ENCODE measurements around the gene PHACTR2. TPM values are rescaled to one million over a fixed set of nuclear protein-coding genes. Genes with fewer than 3 reads are reported as not detected.
A peak's percentile ranks its signal among the peaks of the same experiment; 100 is the strongest.

Gene PHACTR2
- polyA plus RNA-seq, 1 donor = 28.1 TPM

DNA sequence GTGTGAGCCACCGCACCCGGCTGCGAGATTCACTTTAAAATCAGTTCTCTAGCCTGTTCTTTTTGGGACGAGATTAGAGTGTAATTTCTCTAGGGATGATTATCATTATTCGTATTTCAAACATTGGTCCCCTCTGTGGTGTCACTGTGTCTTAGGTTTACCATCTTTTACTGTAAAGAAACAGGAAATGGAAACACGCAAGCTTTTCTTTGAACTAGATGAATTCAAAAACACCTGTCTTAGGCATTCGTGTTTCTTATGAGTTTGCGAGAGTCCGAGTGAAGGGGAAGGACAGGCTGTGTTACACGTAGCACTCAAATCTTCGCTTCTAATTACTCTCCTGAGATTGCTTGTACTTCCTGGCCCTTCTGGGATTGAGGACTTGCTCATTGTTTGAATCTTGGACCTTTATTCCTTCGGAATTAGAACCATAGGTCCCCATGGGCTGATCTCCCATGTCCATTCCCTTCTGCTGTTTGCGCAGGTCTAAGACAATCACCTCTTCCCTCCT, 61.6 kb downstream of the PHACTR2 start:
- 89% methylated on average over 8 of the region's 13 CpGs for WGBS (ENCODE audit: insufficient coverage, low lambda C conversion rate)
- peaks cover 7% of the 10 kb centered on the region for H3K4me1 ChIP-seq (ENCODE audit: control insufficient read depth, insufficient read depth, low read length)
- no peaks in the 10 kb centered on the region for H3K9me3 ChIP-seq (ENCODE audit: control insufficient read depth, low read depth, low read length)
- peaks cover 4% of the 10 kb centered on the region for H3K36me3 ChIP-seq (ENCODE audit: control insufficient read depth, insufficient read depth, low read length)
- H3K27me3 ChIP-seq (ENCODE audit: control insufficient read depth, insufficient read depth, low read length) = no peaks in the 10 kb centered on the region
- no peak for DNase-seq
- H3K27ac ChIP-seq (ENCODE audit: low read length) = no peak overlapping the region
- no peak overlapping the region for H3K4me3 ChIP-seq (ENCODE audit: low read length)

DNA sequence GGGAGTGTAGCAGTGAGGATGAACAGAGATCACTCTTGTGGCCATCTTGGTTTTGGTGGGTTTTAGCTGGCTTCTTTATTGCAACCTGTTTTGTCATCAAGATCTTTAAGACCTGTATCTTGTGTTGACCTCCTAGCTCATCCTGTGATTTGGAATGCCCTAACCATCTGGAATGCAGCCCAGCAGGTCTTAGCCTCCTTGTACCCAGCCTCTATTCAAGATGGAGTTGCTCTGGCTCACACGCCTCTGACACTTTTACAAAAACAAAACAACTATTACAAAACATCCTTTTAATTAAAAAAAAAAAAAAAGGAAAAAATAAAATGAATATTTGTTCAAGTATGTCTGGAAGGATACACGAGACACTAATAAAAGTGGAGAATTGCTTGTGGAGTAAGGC, 62.4 kb downstream of the PHACTR2 start:
- no peak for DNase-seq
- Histone ChIP-seq H3K9me3 (ENCODE audit: control insufficient read depth, low read depth, low read length) (no peaks in the 10 kb centered on the region), H3K4me1 (ENCODE audit: control insufficient read depth, insufficient read depth, low read length) (peaks cover 15% of the 10 kb centered on the region), H3K36me3 (ENCODE audit: control insufficient read depth, insufficient read depth, low read length) (peaks cover 4% of the 10 kb centered on the region), H3K4me3 (ENCODE audit: low read length) (no peak overlapping the region), H3K27ac (ENCODE audit: low read length) (no peak overlapping the region), H3K27me3 (ENCODE audit: control insufficient read depth, insufficient read depth, low read length) (no peaks in the 10 kb centered on the region)
- WGBS (ENCODE audit: insufficient coverage, low lambda C conversion rate) = no CpG with 5 or more reads among the region's 2 CpGs

DNA sequence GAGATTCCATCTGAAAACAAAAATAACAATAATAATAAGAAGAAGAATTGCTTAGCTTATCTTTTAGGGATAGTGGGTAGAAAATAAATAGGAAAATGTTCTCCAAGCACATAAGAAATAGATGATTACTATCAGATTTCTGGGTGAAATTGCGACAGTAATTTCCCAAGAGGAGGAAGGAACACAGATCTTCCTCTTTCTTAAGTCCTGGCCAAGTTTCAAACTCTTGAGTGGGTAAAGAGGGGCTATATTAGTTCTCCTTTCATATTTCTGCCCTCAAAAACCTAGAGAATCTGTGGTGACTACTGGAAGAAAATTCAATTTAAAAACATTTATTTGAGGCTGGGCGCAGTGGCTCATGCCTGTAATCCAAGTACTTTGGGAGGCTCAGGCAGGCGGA, 63.7 kb downstream of the PHACTR2 start:
- WGBS (ENCODE audit: insufficient coverage, low lambda C conversion rate) = no CpG with 5 or more reads among the region's 3 CpGs
- no peaks in the 10 kb centered on the region for H3K9me3 ChIP-seq (ENCODE audit: control insufficient read depth, low read depth, low read length)
- H3K27me3 ChIP-seq (ENCODE audit: control insufficient read depth, insufficient read depth, low read length) = no peaks in the 10 kb centered on the region
- H3K4me1 ChIP-seq (ENCODE audit: control insufficient read depth, insufficient read depth, low read length) = peaks cover 28% of the 10 kb centered on the region
- peaks cover 4% of the 10 kb centered on the region for H3K36me3 ChIP-seq (ENCODE audit: control insufficient read depth, insufficient read depth, low read length)
- no peak overlapping the region for H3K27ac ChIP-seq (ENCODE audit: low read length)
- DNase-seq = no peak
- H3K4me3 ChIP-seq (ENCODE audit: low read length) = no peak overlapping the region

DNA sequence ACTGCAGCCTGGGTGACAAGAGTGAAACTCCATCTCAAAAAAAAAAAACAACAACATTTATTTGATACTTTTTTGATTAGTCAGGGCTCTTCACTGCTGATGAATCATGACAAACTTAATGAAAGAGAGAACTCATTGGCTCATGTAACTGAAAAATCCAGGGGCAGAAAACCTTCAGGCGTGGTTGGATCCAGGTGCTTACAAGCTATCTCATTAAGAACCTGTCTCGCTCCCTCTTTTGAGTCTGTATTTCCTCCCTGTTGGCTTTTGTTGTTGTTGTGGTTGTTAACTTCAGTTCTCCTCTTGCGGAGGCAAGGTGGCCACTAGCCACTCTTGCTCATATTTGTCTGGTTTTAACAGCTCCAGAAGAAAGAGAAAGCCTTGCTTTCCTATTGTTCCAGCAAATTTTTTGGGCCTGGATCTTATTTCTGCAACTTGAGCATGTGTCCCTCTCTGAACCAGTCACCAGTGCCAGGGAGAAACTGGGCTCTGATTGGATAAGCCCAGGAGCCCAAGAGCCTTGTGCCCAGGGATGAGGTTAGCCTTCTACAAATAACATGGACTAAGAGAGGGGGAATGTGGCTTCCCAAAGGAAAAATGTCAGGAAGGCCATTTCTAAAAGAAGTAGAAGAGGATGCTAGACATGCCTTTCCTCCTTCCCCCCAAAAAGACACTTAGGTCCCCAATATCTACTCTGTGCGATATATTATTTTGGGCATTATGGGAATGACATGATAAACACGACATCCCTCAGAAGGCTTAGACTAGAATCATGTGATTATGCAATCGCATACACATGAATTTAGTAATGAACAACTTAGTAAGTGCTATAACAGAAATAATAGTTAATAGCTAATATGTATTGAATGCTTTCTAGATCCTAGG, 64.5 kb downstream of the PHACTR2 start:
- peaks cover 4% of the 10 kb centered on the region for H3K36me3 ChIP-seq (ENCODE audit: control insufficient read depth, insufficient read depth, low read length)
- no peak overlapping the region for H3K4me3 ChIP-seq (ENCODE audit: low read length)
- H3K9me3 ChIP-seq (ENCODE audit: control insufficient read depth, low read depth, low read length) = no peaks in the 10 kb centered on the region
- no peaks in the 10 kb centered on the region for H3K27me3 ChIP-seq (ENCODE audit: control insufficient read depth, insufficient read depth, low read length)
- no peak for DNase-seq
- H3K27ac ChIP-seq (ENCODE audit: low read length) = no peak overlapping the region
- peaks cover 36% of the 10 kb centered on the region for H3K4me1 ChIP-seq (ENCODE audit: control insufficient read depth, insufficient read depth, low read length)
- 100% methylated on average over 2 of the region's 6 CpGs for WGBS (ENCODE audit: insufficient coverage, low lambda C conversion rate)

DNA sequence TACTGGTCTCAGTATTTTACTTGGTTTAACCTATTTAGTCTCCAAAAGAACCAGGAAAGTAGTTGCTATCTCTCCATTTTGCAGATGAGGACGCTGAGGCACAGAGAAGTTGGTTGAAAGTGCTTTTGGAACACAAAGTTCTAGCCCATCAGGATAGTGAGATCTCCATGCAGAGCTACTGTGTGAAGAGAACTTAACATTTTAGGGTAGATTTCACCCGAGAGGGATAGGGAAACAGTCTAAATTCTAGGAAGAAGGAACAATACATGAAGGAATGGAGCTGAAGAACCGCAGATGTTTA, 65.1 kb downstream of the PHACTR2 start:
- Histone ChIP-seq H3K4me3 (ENCODE audit: low read length) (no peak overlapping the region), H3K4me1 (ENCODE audit: control insufficient read depth, insufficient read depth, low read length) (peaks cover 36% of the 10 kb centered on the region)
- WGBS (ENCODE audit: insufficient coverage, low lambda C conversion rate) = 84% methylated on average over 2 of the region's 3 CpGs

DNA sequence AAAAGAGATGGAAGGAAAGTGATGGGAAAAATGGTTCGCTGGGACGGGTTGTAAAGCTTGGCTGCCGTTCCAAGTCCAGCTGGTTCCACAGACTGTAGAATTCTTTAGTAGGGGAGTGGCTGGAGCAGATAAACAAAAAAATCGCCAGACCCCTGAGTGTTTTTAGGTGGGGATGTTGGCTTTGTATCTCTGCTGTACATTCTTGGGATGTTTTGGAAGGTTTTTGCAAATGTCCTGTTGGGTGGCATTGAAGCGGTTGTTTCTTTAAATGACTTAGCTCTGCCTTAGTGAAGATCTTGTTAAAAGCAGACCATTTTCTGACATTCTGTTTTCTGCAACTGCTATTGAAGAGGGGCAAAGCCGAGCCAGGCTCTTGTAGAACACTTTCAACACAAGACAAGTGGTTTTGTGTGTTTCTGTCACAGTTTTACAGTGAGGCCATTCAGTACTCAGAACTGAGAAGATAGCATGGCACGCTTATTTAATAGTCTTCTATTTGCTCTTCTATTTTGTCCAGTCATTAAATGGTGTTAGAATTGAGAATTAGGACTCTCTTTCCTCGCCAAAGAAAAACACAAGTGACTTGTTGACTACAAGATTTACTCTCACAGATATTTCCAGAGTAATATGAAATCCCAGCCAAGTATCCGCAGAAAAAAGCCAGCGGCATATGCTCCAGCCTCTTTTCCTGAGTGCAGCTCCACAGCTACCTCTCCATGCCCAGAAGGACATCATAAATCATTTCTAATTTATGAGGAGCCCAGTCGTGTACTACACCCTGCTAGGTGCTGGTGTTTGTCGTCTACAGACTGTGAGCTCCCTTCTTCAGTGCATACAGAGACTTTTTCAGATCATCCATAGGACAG, 65.8 kb downstream of the PHACTR2 start:
- Histone ChIP-seq H3K9me3 (ENCODE audit: control insufficient read depth, low read depth, low read length) (no peaks in the 10 kb centered on the region), H3K27ac (ENCODE audit: low read length) (peak overlapping the region; percentile 9), H3K4me1 (ENCODE audit: control insufficient read depth, insufficient read depth, low read length) (peaks cover 40% of the 10 kb centered on the region), H3K27me3 (ENCODE audit: control insufficient read depth, insufficient read depth, low read length) (no peaks in the 10 kb centered on the region), H3K36me3 (ENCODE audit: control insufficient read depth, insufficient read depth, low read length) (peaks cover 4% of the 10 kb centered on the region), H3K4me3 (ENCODE audit: low read length) (no peak overlapping the region)
- WGBS (ENCODE audit: insufficient coverage, low lambda C conversion rate) = no CpG with 5 or more reads among the region's 12 CpGs
- peak; percentile 35 to 48 for DNase-seq

More for the DNA sequence above, 65.1 kb downstream of the PHACTR2 start:
- no peak for DNase-seq
- Histone ChIP-seq H3K27ac (ENCODE audit: low read length) (no peak overlapping the region), H3K36me3 (ENCODE audit: control insufficient read depth, insufficient read depth, low read length) (peaks cover 4% of the 10 kb centered on the region), H3K27me3 (ENCODE audit: control insufficient read depth, insufficient read depth, low read length) (no peaks in the 10 kb centered on the region), H3K9me3 (ENCODE audit: control insufficient read depth, low read depth, low read length) (no peaks in the 10 kb centered on the region)

DNA sequence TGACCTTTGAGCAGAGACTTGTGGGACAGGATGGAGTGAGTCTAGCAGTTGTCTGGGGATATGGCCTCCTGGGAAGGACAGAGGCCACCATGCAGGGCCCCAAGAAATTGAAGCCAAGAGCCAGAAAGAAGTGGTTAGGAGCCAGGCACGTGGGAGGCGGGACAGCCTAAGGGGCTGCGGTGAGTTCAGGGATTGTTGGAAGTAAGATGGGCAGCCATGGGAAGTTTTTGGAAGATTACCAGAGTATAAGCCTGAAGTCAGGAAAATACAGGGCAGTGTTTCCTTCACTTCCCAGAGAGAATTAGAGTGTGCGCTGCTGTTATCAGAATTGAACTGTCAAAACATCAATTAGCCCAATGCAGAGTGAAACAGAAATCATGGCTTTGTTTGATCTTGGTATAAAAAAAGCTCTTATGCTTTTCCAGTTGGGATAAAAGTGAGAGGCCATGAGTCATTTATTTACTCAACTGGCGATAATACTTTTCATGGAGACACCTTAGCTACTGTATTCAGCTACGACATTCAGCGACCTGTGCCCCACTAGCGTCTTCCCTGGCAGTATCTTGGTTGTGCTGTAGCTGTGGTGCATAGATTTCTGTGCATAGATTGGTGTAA, 66.9 kb downstream of the PHACTR2 start:
- Histone ChIP-seq H3K36me3 (ENCODE audit: control insufficient read depth, insufficient read depth, low read length) (peaks cover 2% of the 10 kb centered on the region), H3K4me1 (ENCODE audit: control insufficient read depth, insufficient read depth, low read length) (peaks cover 43% of the 10 kb centered on the region), H3K27ac (ENCODE audit: low read length) (peak overlapping the region; percentile 9), H3K9me3 (ENCODE audit: control insufficient read depth, low read depth, low read length) (no peaks in the 10 kb centered on the region), H3K4me3 (ENCODE audit: low read length) (no peak overlapping the region), H3K27me3 (ENCODE audit: control insufficient read depth, insufficient read depth, low read length) (no peaks in the 10 kb centered on the region)
- 17% methylated on average over 2 of the region's 8 CpGs for WGBS (ENCODE audit: insufficient coverage, low lambda C conversion rate)
- DNase-seq = peak; percentile 35 to 81

DNA sequence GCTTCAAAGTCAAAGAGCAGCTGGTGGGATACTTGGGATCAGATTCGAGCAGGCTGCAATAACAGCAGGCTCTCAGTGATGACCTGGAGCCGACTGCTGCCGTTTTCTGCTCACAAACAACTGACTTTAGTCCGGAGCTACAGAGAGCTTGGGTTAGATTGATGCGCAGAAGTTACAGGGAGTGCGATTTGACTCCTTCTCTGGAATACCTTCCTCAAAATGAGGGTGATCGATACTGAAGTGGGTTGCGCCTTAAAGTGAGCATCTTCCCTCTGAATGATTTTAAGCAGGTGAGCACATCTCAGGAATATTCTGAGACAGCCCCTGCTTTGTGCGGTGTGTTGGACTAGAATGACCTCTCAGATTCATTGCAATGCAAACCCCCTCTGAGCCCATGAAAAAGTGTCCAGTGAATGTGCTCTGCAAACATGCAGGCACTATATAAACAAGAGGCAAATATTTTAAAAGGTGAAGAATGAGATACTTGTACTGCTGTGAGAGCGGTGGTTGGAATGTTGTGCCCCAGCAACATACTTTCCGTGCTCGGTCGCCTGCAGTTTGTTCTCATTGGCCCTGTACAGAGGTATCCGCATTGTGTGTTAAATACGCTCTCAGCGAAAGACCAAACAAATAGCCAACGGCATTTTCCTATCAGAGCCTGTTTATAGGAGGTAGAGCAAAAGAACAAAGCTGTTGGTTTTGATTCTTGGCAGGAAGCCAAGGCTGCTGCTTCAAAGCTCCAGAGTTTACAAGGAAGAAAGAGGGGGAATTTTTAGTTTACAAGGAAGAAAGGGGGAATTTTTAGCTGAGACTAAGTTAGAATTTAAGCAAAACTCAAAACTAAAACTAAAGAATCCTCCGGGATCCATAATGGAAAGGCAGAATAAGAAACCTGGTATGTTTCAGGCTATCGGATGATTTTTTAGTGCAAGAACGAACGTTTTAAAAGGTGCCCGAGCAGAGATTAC, 67.7 kb downstream of the PHACTR2 start:
- no peak overlapping the region for H3K4me3 ChIP-seq (ENCODE audit: low read length)
- H3K4me1 ChIP-seq (ENCODE audit: control insufficient read depth, insufficient read depth, low read length) = peaks cover 43% of the 10 kb centered on the region
- peak; percentile 42 to 84 for DNase-seq
- no peaks in the 10 kb centered on the region for H3K9me3 ChIP-seq (ENCODE audit: control insufficient read depth, low read depth, low read length)
- H3K27me3 ChIP-seq (ENCODE audit: control insufficient read depth, insufficient read depth, low read length) = no peaks in the 10 kb centered on the region
- peak overlapping the region; percentile 39 for H3K27ac ChIP-seq (ENCODE audit: low read length)
- WGBS (ENCODE audit: insufficient coverage, low lambda C conversion rate) = no CpG with 5 or more reads among the region's 22 CpGs
- peaks cover 2% of the 10 kb centered on the region for H3K36me3 ChIP-seq (ENCODE audit: control insufficient read depth, insufficient read depth, low read length)

DNA sequence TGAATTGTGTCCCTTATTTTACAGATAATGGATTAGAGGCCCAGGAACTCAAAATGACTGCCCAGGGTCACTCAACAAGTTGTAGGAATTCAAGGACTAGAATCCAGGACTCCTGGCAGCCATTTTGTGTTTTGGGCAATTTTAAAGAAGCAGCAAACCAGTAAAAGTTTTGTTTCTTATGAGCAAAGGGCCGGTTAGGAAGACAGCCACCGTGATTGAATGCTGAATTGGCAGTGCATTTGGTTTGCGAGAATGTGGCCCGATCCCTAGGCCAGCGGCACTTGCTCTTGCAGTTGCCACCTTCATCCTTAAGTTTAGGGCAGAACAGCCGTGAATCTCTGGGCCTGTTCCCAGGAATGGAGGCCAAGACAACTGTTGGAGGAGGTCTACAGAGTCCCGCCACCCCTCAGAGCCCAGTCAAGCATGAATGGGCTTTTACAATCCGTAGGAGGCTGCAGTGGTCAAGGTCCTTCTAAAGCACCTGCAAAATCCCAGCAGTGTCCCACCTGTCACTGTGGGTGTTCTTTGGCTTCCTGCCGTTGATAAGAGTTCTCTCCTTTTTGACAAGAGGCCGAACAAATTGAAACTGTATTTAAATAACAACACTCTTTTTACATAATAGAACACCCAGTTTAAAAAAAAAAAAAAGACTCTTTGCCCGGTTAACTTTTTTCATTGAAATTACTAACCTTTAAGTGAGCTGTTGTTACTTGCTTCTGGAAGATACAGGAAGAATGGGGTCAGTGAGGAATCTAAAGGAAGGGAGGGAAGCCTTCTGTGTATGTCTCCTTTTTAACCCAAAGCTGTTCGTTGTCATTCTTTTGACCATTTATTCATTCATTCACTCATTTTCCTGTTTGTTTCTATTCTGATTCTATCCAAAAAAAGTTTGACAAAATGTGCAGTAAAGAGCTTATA, 68.7 kb downstream of the PHACTR2 start:
- H3K27ac ChIP-seq (ENCODE audit: low read length) = peak overlapping the region; percentile 39
- H3K9me3 ChIP-seq (ENCODE audit: control insufficient read depth, low read depth, low read length) = no peaks in the 10 kb centered on the region
- no peaks in the 10 kb centered on the region for H3K27me3 ChIP-seq (ENCODE audit: control insufficient read depth, insufficient read depth, low read length)
- peaks cover 2% of the 10 kb centered on the region for H3K36me3 ChIP-seq (ENCODE audit: control insufficient read depth, insufficient read depth, low read length)
- peak in 1 of 2 donors; percentile 50 for DNase-seq
- H3K4me3 ChIP-seq (ENCODE audit: low read length) = no peak overlapping the region
- peaks cover 43% of the 10 kb centered on the region for H3K4me1 ChIP-seq (ENCODE audit: control insufficient read depth, insufficient read depth, low read length)
- 39% methylated on average over 2 of the region's 12 CpGs for WGBS (ENCODE audit: insufficient coverage, low lambda C conversion rate)

Data from large intestine (tissue), 3 donors.